ENCODE measurements around the gene KIF5C. TPM values are rescaled to one million over a fixed set of nuclear protein-coding genes. Genes with fewer than 3 reads are reported as not detected.

The KIF5C gene
- total RNA-seq, 1 donor from 2014 or later, result not detected

DNA sequence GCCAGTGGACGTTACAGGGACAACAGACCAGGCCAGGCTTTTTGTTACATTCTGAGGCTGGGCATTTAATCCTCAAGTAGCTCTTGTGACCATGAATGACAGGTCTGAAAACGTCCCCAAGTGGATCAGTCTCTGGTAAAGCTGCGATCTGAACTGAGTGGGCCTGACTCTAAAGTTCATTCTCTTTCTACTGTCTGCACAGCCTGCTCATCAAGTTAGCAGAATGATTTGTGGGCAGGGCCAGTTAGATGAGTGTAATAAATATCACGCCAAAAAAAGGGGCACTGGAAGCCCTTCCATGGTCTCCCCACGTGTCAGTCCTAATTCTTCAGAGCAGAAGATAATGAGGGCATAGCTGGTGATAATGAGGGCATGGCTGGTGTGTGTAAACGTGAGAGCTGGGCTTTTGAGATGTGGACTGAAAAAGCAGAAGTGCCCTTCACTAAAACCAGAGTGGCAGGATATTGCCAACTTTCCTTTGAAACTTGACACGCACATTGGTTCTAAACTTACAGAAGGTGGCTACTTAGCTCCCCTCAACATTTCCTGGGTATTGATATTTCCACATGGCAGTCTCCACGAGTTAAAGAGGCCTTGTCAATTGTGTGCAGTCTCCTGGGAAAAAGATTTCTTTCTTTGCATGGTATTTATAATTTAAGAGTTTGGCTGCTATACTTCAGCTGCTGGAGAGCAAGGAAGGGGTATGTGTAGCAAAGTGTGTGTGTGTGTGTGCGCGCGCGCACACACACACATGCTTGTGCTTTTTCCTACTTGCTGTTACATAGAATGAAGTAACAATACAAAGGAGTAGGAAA is 90.8 kb downstream of the KIF5C start:
- DNase-seq (ENCODE audit: low read depth) (no peak), FAIRE-seq (no peak)
- TF ChIP-seq CTCF (IDR thresholded peaks at IDR 0.05; ENCODE audit: insufficient read depth, low read length, severe bottlenecking), result no peak
- peaks cover 11% of the 10 kb centered on the region for H3K27me3 ChIP-seq (ENCODE audit: control insufficient read depth, insufficient read depth, low read length)
- no peaks in the 10 kb centered on the region for H3K36me3 ChIP-seq (ENCODE audit: control insufficient read depth, insufficient read depth, low read length)
- no peak overlapping the region for H3K4me3 ChIP-seq (ENCODE audit: low read depth, low read length)

- TF ChIP-seq CTCF (IDR thresholded peaks at IDR 0.05; ENCODE audit: insufficient read depth, low read length, severe bottlenecking), result no peak
- DNase-seq (ENCODE audit: low read depth) (no peak), FAIRE-seq (no peak)
- H3K36me3 ChIP-seq (ENCODE audit: control insufficient read depth, insufficient read depth, low read length), result no peaks in the 10 kb centered on the region
- peaks cover 11% of the 10 kb centered on the region for H3K27me3 ChIP-seq (ENCODE audit: control insufficient read depth, insufficient read depth, low read length)
- no peak overlapping the region for H3K4me3 ChIP-seq (ENCODE audit: low read depth, low read length)
These were observed 91.4 kb downstream of the KIF5C start for GRCh38 chr2:148966438-148966758.

DNA sequence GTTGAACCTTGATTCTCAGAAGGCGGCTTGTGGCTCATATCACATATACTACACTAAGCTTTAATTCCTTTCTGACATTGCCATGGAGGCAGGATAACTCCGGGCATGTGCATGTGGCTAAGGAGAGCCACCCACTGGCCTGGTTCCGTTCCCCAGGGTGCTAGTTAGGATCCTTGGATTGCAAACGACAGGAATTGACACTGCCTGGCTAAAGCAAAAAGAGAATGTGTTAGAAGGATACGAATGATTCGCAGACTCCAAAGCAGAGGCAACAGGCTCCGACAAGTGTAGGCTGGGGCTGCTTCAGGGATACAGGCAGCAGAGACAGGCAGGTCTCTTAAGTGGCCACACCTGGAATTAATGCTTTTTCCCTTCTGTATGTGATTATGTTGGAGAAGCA is 92.0 kb downstream of the KIF5C start:
- DNase-seq (ENCODE audit: low read depth) (no peak), FAIRE-seq (no peak)
- no peak overlapping the region for H3K4me3 ChIP-seq (ENCODE audit: low read depth, low read length)
- no peaks in the 10 kb centered on the region for H3K36me3 ChIP-seq (ENCODE audit: control insufficient read depth, insufficient read depth, low read length)
- TF ChIP-seq CTCF (IDR thresholded peaks at IDR 0.05; ENCODE audit: insufficient read depth, low read length, severe bottlenecking), result no peak
- H3K27me3 ChIP-seq (ENCODE audit: control insufficient read depth, insufficient read depth, low read length), result peaks cover 11% of the 10 kb centered on the region

GRCh38 chr2:148967578-148967977 is 92.6 kb downstream of the KIF5C start:
- Histone ChIP-seq H3K36me3 (ENCODE audit: control insufficient read depth, insufficient read depth, low read length) (no peaks in the 10 kb centered on the region), H3K27me3 (ENCODE audit: control insufficient read depth, insufficient read depth, low read length) (peaks cover 8% of the 10 kb centered on the region), H3K4me3 (ENCODE audit: low read depth, low read length) (no peak overlapping the region)
- FAIRE-seq (no peak), DNase-seq (ENCODE audit: low read depth) (no peak)
- no peak for TF ChIP-seq CTCF (IDR thresholded peaks at IDR 0.05; ENCODE audit: insufficient read depth, low read length, severe bottlenecking)

GRCh38 chr2:148968301-148968700 is 93.3 kb downstream of the KIF5C start:
- DNase-seq (ENCODE audit: low read depth), result no peak
- no peak for FAIRE-seq
- Histone ChIP-seq H3K27me3 (ENCODE audit: control insufficient read depth, insufficient read depth, low read length) (peaks cover 7% of the 10 kb centered on the region), H3K36me3 (ENCODE audit: control insufficient read depth, insufficient read depth, low read length) (no peaks in the 10 kb centered on the region), H3K4me3 (ENCODE audit: low read depth, low read length) (no peak overlapping the region)
- no peak for TF ChIP-seq CTCF (IDR thresholded peaks at IDR 0.05; ENCODE audit: insufficient read depth, low read length, severe bottlenecking)
